OCI-M2 (cell line): Measurements from ENCODE around the gene DNAH2.
"Not testable (repeated sequence)": the region's sequence is repeated elsewhere in the genome, so short reads cannot be mapped to it uniquely, and the experiment has no call there.

Experiments used
- DNase-seq: peaks from one replicate; lab custom pipeline; 2025; ENCODE audit not compliant: unreplicated experiment; lab: John Stamatoyannopoulos, UW

DNAH2 gene

DNA sequence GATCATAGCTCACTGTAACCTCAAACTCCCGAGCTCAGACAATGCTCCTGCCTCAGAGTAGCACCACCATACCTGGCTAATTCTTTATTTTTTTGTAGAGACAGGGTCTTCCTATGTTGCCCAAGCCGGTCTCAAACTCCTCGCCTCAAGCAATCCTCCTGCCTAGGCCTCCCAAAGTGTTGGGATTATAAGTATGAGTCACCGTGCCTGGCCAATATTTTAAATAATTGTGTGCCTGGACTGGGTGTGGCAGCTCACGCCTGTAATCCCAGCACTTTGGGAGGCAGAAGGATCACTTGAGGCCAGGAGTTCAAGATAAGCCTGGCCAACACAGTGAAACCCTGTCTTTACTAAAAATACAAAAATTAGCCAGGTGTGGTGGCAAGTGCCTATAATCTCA lies 146.8 kb downstream of the DNAH2 start:
- not testable (repeated sequence) for DNase-seq

GRCh38 chr17:7864995-7865650 lies 147.6 kb downstream of the DNAH2 start:
- no peak for DNase-seq

DNA sequence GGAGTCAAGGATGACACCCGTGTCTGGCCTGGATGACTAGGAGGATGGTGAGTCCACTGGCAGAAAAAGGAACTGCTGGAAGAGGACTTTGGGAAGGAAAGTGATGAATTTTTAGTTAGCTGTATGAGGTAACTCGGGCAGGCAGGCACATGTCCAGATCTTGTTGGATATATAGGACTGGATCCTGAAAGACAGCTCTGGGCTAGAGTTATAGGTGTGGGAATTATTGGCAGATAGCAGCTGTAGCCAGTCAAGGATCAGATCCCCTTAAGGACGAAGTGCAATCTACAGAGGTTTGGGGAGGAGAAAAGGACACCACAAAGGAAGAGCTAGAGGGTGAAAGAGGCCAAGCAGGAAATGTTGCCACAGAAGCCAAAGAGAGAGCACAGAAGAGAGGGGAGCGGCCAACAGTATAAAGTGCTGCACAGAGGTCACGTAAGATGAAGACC lies 150.4 kb downstream of the DNAH2 start:
- no peak for DNase-seq

DNA sequence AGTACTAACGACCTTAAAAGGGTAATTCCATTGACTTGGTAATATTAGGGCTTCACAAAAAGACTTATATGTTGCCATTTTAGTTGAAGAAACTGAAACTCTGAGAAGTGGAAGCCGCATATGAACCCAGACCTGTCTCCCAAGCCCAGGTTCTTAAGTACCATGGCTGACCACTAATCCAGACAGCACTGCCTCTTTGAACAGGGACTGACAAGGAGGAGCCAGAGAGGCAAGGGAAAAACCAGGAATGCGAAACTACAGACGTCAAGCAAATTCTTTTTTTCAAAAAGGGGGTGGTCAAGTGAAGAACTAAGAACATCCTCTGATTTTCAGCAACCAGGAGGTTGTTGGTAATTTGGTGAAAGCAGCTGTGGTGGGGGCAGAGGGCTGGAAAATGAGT lies 155.5 kb downstream of the DNAH2 start:
- no peak for DNase-seq

- DNase-seq: no peak
These were observed 158.3 kb downstream of the DNAH2 start for GRCh38 chr17:7875804-7876370.

DNA sequence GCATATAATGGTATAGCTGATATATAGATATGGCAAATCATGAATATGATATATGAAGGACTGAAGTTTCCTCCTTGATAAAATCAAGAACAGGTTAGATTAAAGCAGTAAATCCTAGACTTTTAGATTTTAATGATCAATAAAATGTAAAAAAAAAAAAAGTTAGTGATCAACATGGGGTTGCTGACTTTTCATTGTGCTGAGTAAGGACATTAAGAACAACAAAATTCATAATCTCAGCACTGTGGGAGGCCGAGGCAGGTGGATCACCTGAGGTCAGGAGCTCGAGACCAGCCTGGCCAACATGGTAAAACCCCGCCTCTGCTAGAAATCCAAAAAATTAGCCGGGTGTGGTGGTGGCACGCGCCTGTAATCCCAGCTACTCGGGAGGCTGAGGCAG lies 160.7 kb downstream of the DNAH2 start:
- DNase-seq: no peak

- no peak for DNase-seq
These were observed 162.7 kb downstream of the DNAH2 start for GRCh38 chr17:7880076-7880868.

- DNase-seq: no peak
These were observed 163.9 kb downstream of the DNAH2 start for GRCh38 chr17:7881276-7882054.

GRCh38 chr17:7882068-7882467 lies 164.5 kb downstream of the DNAH2 start:
- DNase-seq: no peak

- no peak for DNase-seq
These were observed 165.1 kb downstream of the DNAH2 start for GRCh38 chr17:7882629-7883028.
